Activated T-cell treated with anti-CD3 and anti-CD28 coated beads, Interleukin-2, amount 50 U/mL, for 24 hours (primary cell): ENCODE results near the gene JPH3.

ENCODE experiments used
- DNase-seq: peaks from one replicate; pipeline ENCODE4 v3.0.0-alpha.2; 2020
- H3K27ac Mint-ChIP-seq: 2 replicates; pipeline ENCODE4 v1.8.0; 2020; ENCODE audit warnings: mild to moderate bottlenecking, mixed read lengths
- H3K27me3 Mint-ChIP-seq: 2 replicates; pipeline ENCODE4 v1.8.0; 2020; ENCODE audit warnings: mixed read lengths
- H3K36me3 Mint-ChIP-seq: 2 replicates; pipeline ENCODE4 v1.8.0; 2020; ENCODE audit warnings: low read depth, mixed read lengths
- H3K4me1 Mint-ChIP-seq: 2 replicates; pipeline ENCODE4 v1.8.0; 2020; ENCODE audit warnings: low read depth, mixed read lengths
- H3K4me3 Mint-ChIP-seq: 2 replicates; pipeline ENCODE4 v1.8.0; 2020; ENCODE audit warnings: mild to moderate bottlenecking, moderate library complexity, mixed read lengths
- H3K9me3 Mint-ChIP-seq: 2 replicates; pipeline ENCODE4 v1.8.0; 2020; ENCODE audit warnings: mixed read lengths

Gene JPH3

DNA sequence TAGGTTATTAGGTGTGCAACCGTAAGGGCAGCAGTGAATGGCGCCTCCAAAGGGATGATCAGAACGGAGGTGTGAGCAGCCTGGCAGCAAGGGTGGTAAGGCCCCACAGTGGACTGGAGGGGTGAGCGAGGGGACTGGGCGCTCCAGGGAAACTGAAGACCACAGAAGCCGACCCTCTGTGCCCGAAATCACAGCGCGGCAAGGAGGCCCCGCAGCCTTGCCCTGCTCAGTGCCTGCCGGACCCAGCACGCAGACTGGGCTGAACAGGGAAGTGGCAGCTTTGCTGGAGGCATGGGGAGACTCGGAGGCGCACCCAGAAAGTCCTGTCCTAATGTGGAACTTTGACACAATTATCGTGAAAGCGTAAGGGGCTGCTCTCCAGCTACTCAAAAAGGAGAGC, 125.0 kb downstream of the JPH3 start:
- no peaks in the 10 kb centered on the region for H3K27me3 Mint-ChIP-seq
- no peak overlapping the region for H3K27ac Mint-ChIP-seq
- DNase-seq: no peak
- H3K4me3 Mint-ChIP-seq: no peak overlapping the region
- H3K9me3 Mint-ChIP-seq: no peaks in the 10 kb centered on the region
- peaks cover 15% of the 10 kb centered on the region for H3K4me1 Mint-ChIP-seq
- peaks cover 89% of the 10 kb centered on the region for H3K36me3 Mint-ChIP-seq

DNA sequence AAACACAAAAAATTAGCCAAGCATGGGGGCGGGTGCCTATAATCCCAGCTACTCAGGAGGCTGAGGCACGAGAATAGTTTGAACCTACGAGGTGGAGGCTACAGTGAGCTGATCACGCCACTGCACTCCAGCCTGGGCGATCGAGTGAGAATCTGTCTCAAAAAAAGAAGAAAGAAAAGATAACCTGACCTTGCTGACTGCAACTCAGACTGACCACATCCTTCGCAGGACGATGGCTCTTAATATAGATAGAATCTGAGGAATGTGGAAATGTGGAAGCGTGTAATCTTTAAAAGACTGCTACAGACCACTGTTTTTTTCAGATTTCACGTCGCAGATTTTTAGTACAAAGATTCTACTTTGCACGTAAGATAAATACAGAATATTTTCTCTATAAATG, 125.7 kb downstream of the JPH3 start:
- no peak overlapping the region for H3K27ac Mint-ChIP-seq
- H3K9me3 Mint-ChIP-seq: no peaks in the 10 kb centered on the region
- no peaks in the 10 kb centered on the region for H3K27me3 Mint-ChIP-seq
- peaks cover 85% of the 10 kb centered on the region for H3K36me3 Mint-ChIP-seq
- no peak overlapping the region for H3K4me3 Mint-ChIP-seq
- peaks cover 15% of the 10 kb centered on the region for H3K4me1 Mint-ChIP-seq
- no peak for DNase-seq

DNA sequence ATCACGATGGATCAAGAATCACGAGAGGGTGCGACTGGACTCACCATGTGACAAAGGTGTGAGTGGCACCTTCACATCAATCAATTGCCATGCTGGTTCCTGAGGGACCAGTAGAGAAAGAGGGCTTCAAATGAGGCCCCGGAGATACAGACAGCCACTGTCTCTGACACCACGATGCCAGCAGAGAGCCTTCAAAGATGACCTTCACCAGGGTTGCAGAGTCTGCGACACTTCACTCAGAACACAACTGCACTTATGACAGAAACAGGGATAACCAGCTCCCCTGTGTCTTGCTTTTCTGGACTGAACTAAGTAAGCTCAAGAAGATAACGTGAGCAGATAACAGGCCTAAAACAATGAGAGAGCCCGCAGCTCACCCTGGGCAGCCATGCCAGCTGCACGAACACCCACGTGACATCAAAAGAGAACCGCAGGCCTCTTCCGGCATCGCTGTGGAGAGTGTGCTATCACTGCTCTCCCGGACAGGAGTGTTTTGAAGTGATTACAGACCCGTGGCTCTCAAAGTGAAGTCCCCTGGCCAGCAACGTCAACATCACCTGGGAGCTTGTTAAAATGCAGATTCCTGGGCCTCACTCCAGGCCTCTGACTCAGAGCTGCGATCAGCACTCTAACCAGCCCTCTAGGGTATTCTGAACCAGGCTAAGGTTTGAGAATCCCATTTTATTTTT, 127.1 kb downstream of the JPH3 start:
- no peak overlapping the region for H3K4me3 Mint-ChIP-seq
- H3K4me1 Mint-ChIP-seq: peaks cover 21% of the 10 kb centered on the region
- H3K27ac Mint-ChIP-seq: peak overlapping the region; percentile 18
- H3K36me3 Mint-ChIP-seq: peaks cover 82% of the 10 kb centered on the region
- H3K27me3 Mint-ChIP-seq: no peaks in the 10 kb centered on the region
- H3K9me3 Mint-ChIP-seq: no peaks in the 10 kb centered on the region
- DNase-seq: no peak

DNA sequence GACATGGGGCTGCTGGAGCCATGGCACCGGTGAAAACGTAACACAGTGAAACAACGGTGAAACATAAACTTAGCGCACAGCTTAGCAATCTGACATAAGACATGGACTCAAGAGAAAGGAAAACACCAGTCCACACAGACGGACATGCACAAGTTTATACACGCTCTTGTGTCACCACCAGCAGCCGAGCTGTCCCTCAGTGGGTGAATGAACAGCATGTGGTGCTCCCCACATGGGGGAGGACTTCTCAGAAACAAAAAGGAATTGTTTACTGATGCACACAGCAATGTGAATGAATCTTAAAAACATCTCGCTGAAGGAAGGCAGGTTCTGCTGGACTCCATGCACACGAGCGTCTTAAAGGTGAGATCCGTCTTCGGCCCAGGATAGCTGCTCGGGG, 129.3 kb downstream of the JPH3 start:
- Mint-ChIP-seq H3K36me3 (peaks cover 83% of the 10 kb centered on the region), H3K9me3 (no peaks in the 10 kb centered on the region), H3K4me3 (no peak overlapping the region), H3K27me3 (no peaks in the 10 kb centered on the region), H3K4me1 (peaks cover 15% of the 10 kb centered on the region), H3K27ac (no peak overlapping the region)
- DNase-seq: no peak

DNA sequence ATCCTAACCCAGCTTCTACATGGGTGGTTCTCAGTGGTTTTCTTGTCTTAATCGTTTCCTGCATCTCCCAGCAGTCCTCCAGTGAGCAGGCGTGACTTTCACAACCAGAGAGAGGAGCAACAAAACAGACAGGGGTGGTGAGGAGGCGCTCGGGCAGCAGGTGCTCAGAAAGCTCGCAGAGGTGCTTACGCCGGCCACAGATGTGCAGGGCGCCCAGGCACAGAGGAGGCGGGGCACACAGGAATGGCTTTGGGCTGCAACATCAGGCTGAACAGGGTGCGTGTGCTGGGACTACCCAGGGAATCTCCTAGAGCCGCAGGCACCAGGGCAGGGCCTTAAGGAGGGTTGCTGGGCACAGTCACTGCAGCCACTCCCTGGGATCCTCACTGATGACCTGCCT, 130.9 kb downstream of the JPH3 start:
- Mint-ChIP-seq H3K27ac (peak overlapping the region; percentile 47), H3K4me1 (peaks cover 15% of the 10 kb centered on the region), H3K27me3 (no peaks in the 10 kb centered on the region), H3K4me3 (no peak overlapping the region), H3K36me3 (peaks cover 74% of the 10 kb centered on the region), H3K9me3 (no peaks in the 10 kb centered on the region)
- no peak for DNase-seq

DNA sequence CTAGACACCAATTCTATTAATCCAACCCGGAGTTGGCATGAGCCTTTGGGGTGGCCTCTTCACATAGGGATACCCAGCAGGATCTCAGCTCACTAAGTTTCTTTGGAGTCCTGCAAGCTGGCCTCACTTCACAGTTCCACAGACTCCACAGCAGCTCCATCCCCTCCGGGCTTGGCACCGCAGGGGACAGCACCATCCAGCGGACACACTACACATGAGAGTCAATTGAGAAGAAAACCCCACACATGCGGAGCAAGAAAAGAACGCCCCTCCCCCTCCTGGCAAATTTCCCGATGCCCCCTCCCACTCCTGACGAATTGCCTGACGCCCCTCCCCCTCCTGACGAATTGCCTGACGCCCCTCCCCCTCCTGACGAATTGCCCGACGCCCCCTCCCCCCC, 132.3 kb downstream of the JPH3 start:
- H3K36me3 Mint-ChIP-seq: peaks cover 61% of the 10 kb centered on the region

DNA sequence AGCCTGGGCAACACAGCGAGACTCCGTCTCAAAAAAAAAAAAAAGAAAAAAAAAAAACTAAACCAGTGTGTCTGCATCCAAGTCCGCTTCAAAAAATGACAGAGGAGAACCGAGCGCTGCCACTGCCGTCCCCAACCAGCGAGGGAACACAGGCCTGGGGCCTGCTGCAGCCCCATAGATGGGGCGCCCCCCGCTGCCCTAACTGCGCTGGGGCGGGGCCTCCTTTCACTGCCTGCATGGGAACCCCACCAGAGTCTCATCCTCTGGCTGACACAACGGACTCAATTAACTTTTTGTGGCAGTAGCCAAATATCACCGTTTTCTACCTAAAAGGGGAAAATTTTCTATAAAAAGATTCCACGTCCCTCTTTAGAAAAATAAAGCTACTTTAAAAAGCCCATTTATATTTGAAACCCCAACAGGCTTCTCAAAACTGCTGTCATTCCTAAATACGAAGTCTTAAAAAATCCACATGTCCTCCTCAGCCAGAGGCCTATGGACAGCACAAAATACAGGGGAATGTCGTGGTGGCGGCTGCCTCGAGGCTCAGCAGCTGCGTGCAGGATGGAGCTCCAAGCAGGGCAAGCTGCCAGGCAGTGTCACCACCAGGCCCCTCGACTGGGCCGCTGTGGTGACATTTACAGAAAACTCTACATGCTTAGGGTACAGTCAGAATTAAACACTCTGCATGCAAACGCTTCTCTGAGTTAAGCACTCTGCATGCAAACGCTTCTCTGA, 133.1 kb downstream of the JPH3 start:
- H3K36me3 Mint-ChIP-seq: peaks cover 56% of the 10 kb centered on the region
- H3K27me3 Mint-ChIP-seq: no peaks in the 10 kb centered on the region
- no peaks in the 10 kb centered on the region for H3K9me3 Mint-ChIP-seq
- DNase-seq: no peak
- H3K27ac Mint-ChIP-seq: peak overlapping the region; percentile 63
- peaks cover 16% of the 10 kb centered on the region for H3K4me1 Mint-ChIP-seq
- H3K4me3 Mint-ChIP-seq: no peak overlapping the region

More for the DNA sequence above, 132.3 kb downstream of the JPH3 start:
- H3K9me3 Mint-ChIP-seq: no peaks in the 10 kb centered on the region
- H3K27ac Mint-ChIP-seq: peak overlapping the region; percentile 19
- H3K4me3 Mint-ChIP-seq: no peak overlapping the region
- H3K4me1 Mint-ChIP-seq: peaks cover 15% of the 10 kb centered on the region
- DNase-seq: no peak
- H3K27me3 Mint-ChIP-seq: no peaks in the 10 kb centered on the region

DNA sequence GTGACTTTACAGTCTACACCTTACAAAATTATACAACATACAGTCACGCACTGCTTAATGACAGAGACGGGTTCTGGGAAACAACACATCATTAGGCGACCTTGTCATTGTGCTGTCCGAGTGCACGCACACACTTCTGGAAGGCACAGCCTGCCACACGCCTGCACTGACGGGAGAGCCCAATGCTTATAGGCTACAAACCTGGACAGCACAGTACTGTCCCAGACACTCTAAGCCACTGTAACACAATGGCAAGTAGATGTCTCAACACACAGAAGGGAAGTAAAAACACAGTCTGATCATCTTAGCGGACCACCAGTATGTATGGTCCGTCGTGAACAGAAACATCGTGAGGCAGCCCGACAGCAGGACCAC, 133.7 kb downstream of the JPH3 start:
- Mint-ChIP-seq H3K27me3 (no peaks in the 10 kb centered on the region), H3K27ac (no peak overlapping the region), H3K4me1 (peaks cover 19% of the 10 kb centered on the region), H3K9me3 (no peaks in the 10 kb centered on the region), H3K36me3 (peaks cover 56% of the 10 kb centered on the region), H3K4me3 (no peak overlapping the region)
- no peak for DNase-seq

DNA sequence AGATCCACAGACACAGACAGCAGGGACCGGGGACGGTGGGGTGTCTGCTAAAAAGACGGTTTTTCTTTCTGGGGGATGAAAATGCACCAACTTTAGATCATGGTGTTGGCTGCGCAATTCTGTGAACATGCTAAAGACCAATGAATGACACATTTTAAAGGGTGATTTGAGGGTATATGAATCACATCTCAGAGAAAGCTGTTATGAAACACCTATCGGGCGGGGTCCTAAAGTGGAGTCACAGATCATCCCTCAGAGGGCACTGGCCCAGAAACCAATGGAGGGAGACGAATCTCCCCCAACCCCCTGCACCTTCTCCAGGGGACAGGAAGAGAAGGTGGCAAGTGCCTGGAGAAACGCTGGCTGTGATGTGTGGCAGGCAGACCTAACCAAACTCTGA, 137.5 kb downstream of the JPH3 start:
- no peaks in the 10 kb centered on the region for H3K9me3 Mint-ChIP-seq
- DNase-seq: no peak
- H3K36me3 Mint-ChIP-seq: peaks cover 59% of the 10 kb centered on the region
- H3K27ac Mint-ChIP-seq: no peak overlapping the region
- H3K27me3 Mint-ChIP-seq: no peaks in the 10 kb centered on the region
- no peak overlapping the region for H3K4me3 Mint-ChIP-seq
- peaks cover 10% of the 10 kb centered on the region for H3K4me1 Mint-ChIP-seq

DNA sequence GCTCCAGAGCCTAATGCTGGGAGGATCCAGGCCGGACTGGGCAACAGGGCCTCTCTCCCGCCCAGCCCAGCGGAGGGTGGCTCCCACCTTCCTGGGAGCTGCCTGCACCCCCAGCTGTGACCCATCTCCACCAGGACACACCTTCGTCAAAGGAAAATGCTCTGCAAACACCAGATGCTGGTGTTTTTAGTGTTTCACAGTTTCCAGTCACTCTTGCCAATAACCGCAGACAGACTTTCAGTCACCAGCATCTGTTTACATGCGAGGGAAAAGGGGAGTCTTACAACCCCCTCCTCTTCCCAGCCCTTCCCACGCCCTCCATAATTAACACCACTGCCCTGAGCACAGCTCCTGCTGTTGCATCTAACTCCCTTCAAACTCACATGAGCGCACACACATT, 138.1 kb downstream of the JPH3 start:
- peak overlapping the region; percentile 3 for H3K27ac Mint-ChIP-seq
- no peak overlapping the region for H3K4me3 Mint-ChIP-seq
- peaks cover 8% of the 10 kb centered on the region for H3K4me1 Mint-ChIP-seq
- no peaks in the 10 kb centered on the region for H3K27me3 Mint-ChIP-seq
- DNase-seq: no peak
- peaks cover 62% of the 10 kb centered on the region for H3K36me3 Mint-ChIP-seq
- H3K9me3 Mint-ChIP-seq: no peaks in the 10 kb centered on the region

DNA sequence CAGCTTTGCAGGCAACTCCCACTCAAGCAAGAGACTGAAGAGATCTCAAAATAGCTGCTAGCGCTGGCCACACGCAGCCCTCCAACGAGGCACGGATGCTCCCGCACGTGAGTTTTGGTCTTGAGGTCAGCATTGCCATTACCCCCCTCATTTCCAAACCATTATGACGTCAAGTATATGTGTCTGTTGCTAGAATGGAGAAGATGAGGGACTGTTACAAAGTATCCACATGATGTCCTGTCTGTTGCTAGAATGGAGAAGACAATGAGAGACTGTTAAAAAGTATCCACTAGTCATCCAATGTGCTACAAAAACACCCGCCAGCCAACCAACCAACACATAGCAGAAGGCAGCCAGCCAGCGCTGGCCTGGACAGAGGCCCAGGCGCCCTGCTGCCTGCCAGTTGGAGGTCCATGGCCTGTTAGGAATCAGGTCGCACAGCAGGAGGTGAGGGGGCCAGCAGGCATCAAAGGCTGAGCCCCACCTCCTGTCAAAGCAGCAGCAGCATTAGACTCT, 138.7 kb downstream of the JPH3 start:
- no peak overlapping the region for H3K27ac Mint-ChIP-seq
- DNase-seq: no peak

DNA sequence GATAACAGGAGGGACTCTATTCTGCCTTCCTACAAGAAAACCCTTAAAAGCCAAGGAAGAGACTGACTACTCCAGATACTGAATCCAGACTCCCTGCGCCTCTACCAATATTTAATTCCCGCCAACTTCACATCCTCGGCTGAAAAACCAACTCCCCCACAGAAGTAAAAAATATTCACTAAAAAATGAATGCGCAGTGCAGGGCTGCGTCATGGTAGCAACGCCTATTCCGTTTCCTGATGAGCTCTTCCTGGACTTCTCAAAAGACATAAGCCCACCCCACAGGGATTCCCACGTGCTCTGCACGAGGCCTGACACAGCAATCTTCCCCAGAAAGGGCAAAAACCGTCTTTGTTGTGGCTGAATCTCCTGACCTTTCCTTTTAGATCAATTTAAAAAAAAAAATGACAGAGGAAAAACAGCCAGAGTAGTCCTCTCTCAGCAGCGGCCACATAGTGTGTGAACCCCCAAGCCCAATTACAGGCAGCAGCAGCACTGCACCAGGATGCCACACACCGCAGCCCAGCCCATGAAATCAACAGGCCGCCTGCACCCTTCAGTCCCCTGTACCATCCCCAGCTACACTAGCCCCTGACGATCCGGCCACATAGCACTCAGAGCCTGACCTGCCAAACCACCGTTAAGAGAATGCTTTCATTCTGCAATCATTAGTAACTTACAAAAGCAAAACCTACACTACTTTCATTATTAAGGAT, 139.6 kb downstream of the JPH3 start:
- H3K27ac Mint-ChIP-seq: peak overlapping the region; percentile 57
- no peaks in the 10 kb centered on the region for H3K27me3 Mint-ChIP-seq
- peaks cover 62% of the 10 kb centered on the region for H3K36me3 Mint-ChIP-seq
- DNase-seq: no peak
- peaks cover 8% of the 10 kb centered on the region for H3K4me1 Mint-ChIP-seq
- no peak overlapping the region for H3K4me3 Mint-ChIP-seq
- no peaks in the 10 kb centered on the region for H3K9me3 Mint-ChIP-seq

More for the DNA sequence above, 138.7 kb downstream of the JPH3 start:
- H3K9me3 Mint-ChIP-seq: no peaks in the 10 kb centered on the region
- no peaks in the 10 kb centered on the region for H3K27me3 Mint-ChIP-seq
- peaks cover 8% of the 10 kb centered on the region for H3K4me1 Mint-ChIP-seq
- H3K4me3 Mint-ChIP-seq: no peak overlapping the region
- peaks cover 62% of the 10 kb centered on the region for H3K36me3 Mint-ChIP-seq

DNA sequence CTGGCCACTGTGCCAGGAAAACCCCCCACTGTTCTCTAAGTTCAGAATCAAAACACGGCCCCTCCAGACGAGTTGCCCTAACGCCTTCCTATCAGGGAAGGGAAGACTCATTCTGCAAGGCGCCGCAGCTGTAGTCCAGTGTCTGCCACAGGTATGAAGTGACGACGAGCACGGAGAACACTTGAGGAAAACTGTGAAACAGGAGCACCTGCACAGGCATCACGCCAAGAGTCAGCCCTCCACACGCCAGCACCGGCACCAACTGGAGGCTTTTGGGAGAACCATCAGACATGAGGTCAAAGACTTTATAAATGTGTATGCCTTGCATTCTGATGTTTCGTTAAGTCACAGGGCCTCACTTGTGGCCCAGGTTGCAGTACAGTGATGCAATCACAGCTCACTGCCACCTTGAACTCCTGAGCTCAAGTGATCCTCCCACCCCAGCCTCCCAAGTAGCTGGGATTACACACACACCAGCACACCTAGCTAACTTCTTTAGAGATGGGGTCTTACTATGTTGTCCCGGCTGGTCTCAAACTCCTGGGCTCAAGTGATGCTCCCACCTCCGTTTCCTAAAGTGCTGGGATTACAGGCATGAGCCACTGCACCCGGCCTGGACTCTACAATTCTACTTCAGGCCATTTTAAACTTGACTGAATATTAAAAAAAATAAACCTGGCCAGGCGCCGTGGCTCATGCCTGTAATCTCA, 140.6 kb downstream of the JPH3 start:
- Mint-ChIP-seq H3K27me3 (no peaks in the 10 kb centered on the region), H3K4me1 (peaks cover 8% of the 10 kb centered on the region), H3K36me3 (peaks cover 70% of the 10 kb centered on the region), H3K4me3 (no peak overlapping the region), H3K9me3 (no peaks in the 10 kb centered on the region), H3K27ac (no peak overlapping the region)
- DNase-seq: no peak

DNA sequence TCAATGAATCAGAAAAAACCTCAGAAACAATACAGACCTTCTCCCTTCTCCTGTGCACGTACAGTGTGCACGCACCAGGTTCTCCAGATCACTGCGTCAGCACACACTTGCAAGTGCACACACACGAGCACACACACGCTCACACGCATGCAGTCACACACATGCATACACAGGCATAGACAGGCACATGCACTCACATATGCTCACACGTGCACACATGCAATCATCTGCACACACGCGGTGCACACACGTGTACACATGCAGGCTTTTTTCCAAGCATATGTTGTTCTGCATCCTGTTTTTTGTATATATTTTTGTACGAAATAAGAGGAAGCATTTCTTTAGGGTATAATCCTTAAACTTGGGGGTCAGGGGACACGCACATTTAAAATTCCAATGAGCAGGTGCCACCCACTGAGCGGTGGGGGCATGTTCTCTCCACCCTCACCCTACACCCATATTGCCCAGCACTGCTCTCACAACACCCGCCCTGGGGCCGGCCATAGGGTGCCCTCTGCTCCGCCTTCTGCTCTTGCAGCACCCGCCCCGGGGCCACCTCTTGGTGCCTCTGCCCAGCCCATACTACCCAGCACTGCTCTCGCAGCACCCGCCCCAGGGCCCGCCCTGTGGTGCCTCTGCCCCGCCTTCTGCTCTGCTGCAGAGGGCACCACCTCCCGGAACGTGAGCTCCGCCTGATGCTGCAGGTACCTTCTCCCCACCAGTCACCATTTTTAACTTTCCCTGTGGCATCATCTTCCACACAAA, 142.6 kb downstream of the JPH3 start:
- no peaks in the 10 kb centered on the region for H3K27me3 Mint-ChIP-seq
- H3K27ac Mint-ChIP-seq: peak overlapping the region; percentile 44
- no peak overlapping the region for H3K4me3 Mint-ChIP-seq
- H3K36me3 Mint-ChIP-seq: peaks cover 90% of the 10 kb centered on the region
- H3K4me1 Mint-ChIP-seq: peaks cover 8% of the 10 kb centered on the region
- DNase-seq: no peak
- no peaks in the 10 kb centered on the region for H3K9me3 Mint-ChIP-seq
